ENCODE data around the gene FAM161A.

DNA sequence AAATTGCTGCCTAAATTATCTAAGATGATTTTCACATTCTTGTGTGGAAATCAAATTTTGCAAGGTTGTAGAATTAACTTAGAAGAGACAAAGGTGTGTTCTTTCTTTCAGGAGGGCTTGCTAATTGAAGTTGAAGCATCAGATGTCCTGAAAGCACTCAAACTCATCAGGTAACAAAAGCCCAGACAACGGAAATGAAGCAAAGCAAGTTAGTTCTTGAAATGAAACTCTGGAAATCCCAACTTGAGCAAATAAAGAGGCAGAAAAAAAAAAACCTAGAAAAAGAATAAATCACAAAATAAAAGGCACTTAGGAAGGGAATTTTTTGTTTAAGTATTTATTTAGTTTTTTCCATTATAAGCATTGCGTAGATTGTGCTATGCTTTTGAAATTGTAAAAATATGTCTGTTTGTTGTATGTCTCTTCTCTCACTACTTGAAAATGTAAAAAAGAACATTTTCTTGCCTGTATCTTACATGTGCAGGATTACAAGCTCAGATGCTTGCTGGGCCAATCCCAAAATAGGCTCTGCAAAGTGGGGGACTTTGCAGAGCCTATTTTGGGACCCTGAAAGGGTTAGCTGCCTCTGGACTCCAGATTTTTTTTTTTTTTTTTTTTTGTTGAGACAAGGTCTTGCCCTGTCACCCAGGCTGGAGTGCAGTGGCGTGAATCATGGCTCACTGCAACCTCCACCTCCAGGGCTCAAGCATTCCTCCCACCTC is 46.7 kb downstream of the FAM161A start:
- TF ChIP-seq POLR2A (IDR thresholded peaks at IDR 0.05) (no peak), POLR2AphosphoS5 (IDR thresholded peaks at IDR 0.05) (no peak)
- TF ChIP-seq, protein P1, sequence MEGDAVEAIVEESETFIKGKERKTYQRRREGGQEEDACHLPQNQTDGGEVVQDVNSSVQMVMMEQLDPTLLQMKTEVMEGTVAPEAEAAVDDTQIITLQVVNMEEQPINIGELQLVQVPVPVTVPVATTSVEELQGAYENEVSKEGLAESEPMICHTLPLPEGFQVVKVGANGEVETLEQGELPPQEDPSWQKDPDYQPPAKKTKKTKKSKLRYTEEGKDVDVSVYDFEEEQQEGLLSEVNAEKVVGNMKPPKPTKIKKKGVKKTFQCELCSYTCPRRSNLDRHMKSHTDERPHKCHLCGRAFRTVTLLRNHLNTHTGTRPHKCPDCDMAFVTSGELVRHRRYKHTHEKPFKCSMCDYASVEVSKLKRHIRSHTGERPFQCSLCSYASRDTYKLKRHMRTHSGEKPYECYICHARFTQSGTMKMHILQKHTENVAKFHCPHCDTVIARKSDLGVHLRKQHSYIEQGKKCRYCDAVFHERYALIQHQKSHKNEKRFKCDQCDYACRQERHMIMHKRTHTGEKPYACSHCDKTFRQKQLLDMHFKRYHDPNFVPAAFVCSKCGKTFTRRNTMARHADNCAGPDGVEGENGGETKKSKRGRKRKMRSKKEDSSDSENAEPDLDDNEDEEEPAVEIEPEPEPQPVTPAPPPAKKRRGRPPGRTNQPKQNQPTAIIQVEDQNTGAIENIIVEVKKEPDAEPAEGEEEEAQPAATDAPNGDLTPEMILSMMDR (IDR thresholded peaks at IDR 0.05): no peak

All from gastroesophageal sphincter (tissue), 3 donors.